Measurements from ENCODE around the gene LGALS4. TPM values are rescaled to one million over a fixed set of nuclear protein-coding genes. Genes with fewer than 3 reads are reported as not detected.
"Not testable (repeated sequence)": the region's sequence is repeated elsewhere in the genome, so short reads cannot be mapped to it uniquely, and the experiment has no call there.

Gene LGALS4
- total RNA-seq, 1 donor from 2014 or later: 0.86 TPM

- H3K4me1 Mint-ChIP-seq: no peaks in the 10 kb centered on the region
- no peak overlapping the region for H3K27ac Mint-ChIP-seq (ENCODE audit: unreplicated experiment)
- TF ChIP-seq CTCF (conservative IDR thresholded peaks at IDR 0.05): no peak
- DNase-seq (ENCODE audit: low read depth, low spot score): no peak
- H3K4me3 Mint-ChIP-seq: no peak overlapping the region
- no peaks in the 10 kb centered on the region for H3K36me3 Mint-ChIP-seq (ENCODE audit: low read depth)
- H3K27me3 Mint-ChIP-seq (ENCODE audit: low read depth): no peaks in the 10 kb centered on the region
- H3K9me3 Mint-ChIP-seq: no peaks in the 10 kb centered on the region
Observed at GRCh38 chr19:38759590-38760003, 53.1 kb downstream of the LGALS4 start.

DNA sequence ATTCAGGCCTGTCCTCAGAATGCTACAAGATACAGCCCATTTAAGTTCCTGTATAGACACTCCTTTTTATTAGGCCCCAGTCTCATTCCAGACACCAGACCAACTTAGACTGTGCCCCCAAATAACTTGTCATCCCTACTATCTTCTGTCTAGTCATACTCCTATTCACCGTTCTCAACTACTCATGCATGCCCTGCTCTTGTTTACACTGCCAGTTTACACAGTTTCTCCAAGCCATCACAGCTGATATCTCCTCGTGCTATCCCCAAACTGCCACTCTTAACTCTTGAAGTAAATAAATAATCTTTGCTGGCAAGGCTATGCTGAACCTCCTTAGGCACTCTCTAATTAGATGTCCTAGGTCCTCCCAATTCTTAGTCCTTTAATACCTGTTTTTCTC, 58.5 kb downstream of the LGALS4 start:
- not testable (repeated sequence) for DNase-seq (ENCODE audit: low read depth, low spot score); H3K36me3 Mint-ChIP-seq (ENCODE audit: low read depth); H3K4me3 Mint-ChIP-seq; H3K4me1 Mint-ChIP-seq; H3K27ac Mint-ChIP-seq (ENCODE audit: unreplicated experiment); H3K9me3 Mint-ChIP-seq; H3K27me3 Mint-ChIP-seq (ENCODE audit: low read depth)

DNA sequence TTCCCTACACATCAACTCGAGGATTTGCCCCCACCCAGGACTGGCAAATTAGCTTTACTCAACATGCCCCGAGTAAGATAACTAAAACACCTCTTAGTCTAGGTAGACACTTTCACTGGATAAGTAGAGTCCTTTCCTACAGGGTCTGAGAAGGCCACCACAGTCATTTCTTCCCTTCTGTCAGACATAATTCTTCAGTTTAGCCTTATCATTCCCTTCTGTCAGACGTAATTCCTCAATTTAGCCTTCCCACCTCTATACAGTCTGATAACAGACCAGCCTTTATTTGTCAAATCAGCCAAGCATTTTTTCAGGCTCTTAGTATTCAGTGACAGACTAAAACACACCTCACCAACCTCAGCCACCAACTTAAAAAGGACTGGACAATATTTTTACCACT, 59.0 kb downstream of the LGALS4 start:
- H3K9me3 Mint-ChIP-seq; DNase-seq (ENCODE audit: low read depth, low spot score); H3K4me3 Mint-ChIP-seq; H3K4me1 Mint-ChIP-seq; H3K27ac Mint-ChIP-seq (ENCODE audit: unreplicated experiment); H3K36me3 Mint-ChIP-seq (ENCODE audit: low read depth); H3K27me3 Mint-ChIP-seq (ENCODE audit: low read depth): not testable (repeated sequence)

Other genes starting within 250 kb of the LGALS4 start
- 1.5 and 3.4 TPM in 2 replicates for gene MAP4K1, start 195.0 kb downstream of the LGALS4 start, total RNA-seq
- gene EIF3K, start 193.8 kb downstream of the LGALS4 start, total RNA-seq: 255 TPM in 2 replicates
- gene ACTN4, start 165.3 kb downstream of the LGALS4 start, total RNA-seq: 324 and 335 TPM in 2 replicates
- gene CAPN12, start 68.5 kb downstream of the LGALS4 start, total RNA-seq: not detected in 2 replicates
- not detected in 2 replicates for gene LGALS7, start 39.4 kb downstream of the LGALS4 start, total RNA-seq
- gene LGALS7B, start 23.7 kb downstream of the LGALS4 start, total RNA-seq: not detected in 2 replicates
- 77.7 and 79.4 TPM in 2 replicates for gene ECH1, start 18.8 kb upstream of the LGALS4 start, total RNA-seq
- gene HNRNPL, start 37.0 kb upstream of the LGALS4 start, total RNA-seq: 718 and 728 TPM in 2 replicates
- gene RINL, start 65.3 kb upstream of the LGALS4 start, total RNA-seq: 1.4 and 1.6 TPM in 2 replicates
- 27.4 and 28.9 TPM in 2 replicates for gene SIRT2, start 86.7 kb upstream of the LGALS4 start, total RNA-seq
- gene NFKBIB, start 87.0 kb upstream of the LGALS4 start, total RNA-seq: 19.9 and 21.2 TPM in 2 replicates
- gene CCER2, start 99.2 kb upstream of the LGALS4 start, total RNA-seq: 1.4 and 2.0 TPM in 2 replicates
- 54.1 and 58.5 TPM in 2 replicates for gene SARS2, start 117.8 kb upstream of the LGALS4 start, total RNA-seq
- 34.4 and 38.5 TPM in 2 replicates for gene MRPS12, start 118.0 kb upstream of the LGALS4 start, total RNA-seq
- 29.8 and 30.9 TPM in 2 replicates for gene FBXO17, start 162.8 kb upstream of the LGALS4 start, total RNA-seq
- gene FBXO27, start 219.6 kb upstream of the LGALS4 start, total RNA-seq: 4.9 and 6.8 TPM in 2 replicates